OCI-LY3 (cell line): ENCODE data around the gene TSPOAP1.

Source experiments
- H2AFZ ChIP-seq: fragments of 200-600, 300-600 bp; shearing (Covaris generic); 2 replicates; pipeline ENCODE4 v1.6.0; 2014; ENCODE audit warnings: antibody characterized with exemption, low read depth, low read length
- H3K27ac ChIP-seq: fragments of 200-600, 300-600 bp; sonication (generic); 2 replicates; pipeline ENCODE4 v1.5.1; 2014; ENCODE audit warnings: mild to moderate bottlenecking, low read length, moderate library complexity, mixed read lengths
- H3K27me3 ChIP-seq: fragments of 200-600, 300-600 bp; sonication (generic); 2 replicates; pipeline ENCODE4 v1.6.1; 2014; ENCODE audit warnings: low read depth, low read length, mixed read lengths
- H3K36me3 ChIP-seq: fragments of 200-600, 300-600 bp; sonication (generic); replicated peaks from 2 replicates; pipeline ENCODE3; 2014; ENCODE audit warnings: low read depth, low read length, mixed read lengths
- H3K4me1 ChIP-seq: fragments of 300-600, 200-600 bp; sonication (generic); 2 replicates; pipeline ENCODE4 v1.6.1; 2014; ENCODE audit warnings: low read length, mixed read lengths
- H3K4me2 ChIP-seq: fragments of 200-600, 300-600 bp; sonication (generic); 2 replicates; pipeline ENCODE4 v1.6.1; 2014; ENCODE audit warnings: low read length, mixed read lengths
- H3K4me3 ChIP-seq: fragments of 300-600, 200-600 bp; sonication (generic); 2 replicates; pipeline ENCODE4 v1.5.1; 2014; ENCODE audit warnings: antibody characterized with exemption, mild to moderate bottlenecking, low read length, moderate library complexity
- H3K79me2 ChIP-seq: fragments of 300-600, 200-600 bp; shearing (Covaris generic); 2 replicates; pipeline ENCODE4 v1.6.1; 2014; ENCODE audit warnings: mild to moderate bottlenecking, low read length, mixed read lengths
- H3K9ac ChIP-seq: fragments of 300-600, 200-600 bp; shearing (Covaris generic); 2 replicates; pipeline ENCODE4 v1.6.0; 2014; ENCODE audit warnings: mild to moderate bottlenecking, low read length, moderate library complexity
- H3K9me3 ChIP-seq: fragments of 200-600, 300-600 bp; shearing (Covaris generic); 2 replicates; pipeline ENCODE4 v1.6.1; 2014; ENCODE audit warnings: low read length, mixed read lengths; ENCODE audit not compliant: insufficient read depth
- H4K20me1 ChIP-seq: fragments of 200-600, 300-600 bp; sonication (generic); 2 replicates; pipeline ENCODE4 v1.6.1; 2016; ENCODE audit warnings: low read length, mixed read lengths; ENCODE audit not compliant: insufficient read depth
- CTCF ChIP-seq: fragments of 200-600, 300-600 bp; sonication (generic); IDR thresholded peaks from 2 replicates; pipeline ENCODE4 v1.5.1; 2014; ENCODE audit warnings: antibody characterized with exemption, low read length, low read depth
- EZH2phosphoT487 ChIP-seq: fragments of 200-600 bp; shearing (Covaris generic); IDR thresholded peaks from 2 replicates; pipeline ENCODE4 v1.6.1; 2018; ENCODE audit warnings: antibody characterized with exemption, mixed run types, low read depth

The TSPOAP1 gene

DNA sequence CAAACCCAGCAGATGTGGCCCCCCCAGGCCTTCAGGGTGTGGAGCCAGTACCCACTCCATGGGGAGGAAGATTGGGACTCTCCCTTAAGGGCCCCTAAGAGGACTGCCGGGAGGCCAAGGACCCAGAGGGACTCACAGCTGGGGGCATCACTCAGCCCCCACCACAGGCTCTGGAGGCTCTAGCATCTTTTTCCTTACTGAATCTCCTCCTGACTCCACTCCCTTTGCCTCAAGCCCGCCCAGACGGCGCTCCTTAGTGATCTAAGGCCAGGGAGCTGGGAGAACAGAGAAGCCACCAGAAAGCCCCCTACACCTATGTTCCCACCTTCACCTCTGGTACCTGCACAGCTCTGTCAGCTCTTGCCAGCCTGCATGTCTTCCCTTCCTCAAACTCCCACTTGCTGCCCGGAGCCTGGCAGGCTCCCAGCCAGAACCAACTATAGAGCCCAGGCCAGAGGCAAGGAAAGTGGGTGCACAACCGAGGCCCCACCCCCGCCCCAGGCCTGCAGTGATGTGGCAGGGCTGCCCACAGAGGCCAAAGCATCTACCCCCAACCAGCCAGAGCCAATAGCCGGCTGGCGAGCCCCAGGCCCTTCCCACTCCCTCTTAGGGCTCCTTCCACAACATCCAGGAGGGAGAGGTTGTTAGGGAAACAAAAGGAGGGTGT lies 25.5 kb downstream of the TSPOAP1 start:
- Histone ChIP-seq H3K27ac (no peak overlapping the region), H3K4me2 (no peak overlapping the region), H3K27me3 (peaks cover 9% of the 10 kb centered on the region; the same call in 1 of the 2 replicates), H4K20me1 (no peaks in the 10 kb centered on the region), H3K9ac (no peak overlapping the region), H2AFZ (no peak overlapping the region), H3K4me1 (peaks cover 7% of the 10 kb centered on the region), H3K79me2 (no peaks in the 10 kb centered on the region), H3K4me3 (no peak overlapping the region), H3K36me3 (peaks cover 4% of the 10 kb centered on the region), H3K9me3 (no peaks in the 10 kb centered on the region)
- TF ChIP-seq EZH2phosphoT487 (no peak), CTCF (no peak)

- H3K4me2 ChIP-seq = no peak overlapping the region
- H3K27ac ChIP-seq = no peak overlapping the region
- TF ChIP-seq CTCF = no peak
- TF ChIP-seq EZH2phosphoT487 = no peak
- H2AFZ ChIP-seq = no peak overlapping the region
- H3K9me3 ChIP-seq = no peaks in the 10 kb centered on the region
- no peaks in the 10 kb centered on the region for H3K79me2 ChIP-seq
- H3K9ac ChIP-seq = no peak overlapping the region
- peaks cover 3% of the 10 kb centered on the region for H3K36me3 ChIP-seq
- H3K4me3 ChIP-seq = no peak overlapping the region
- no peaks in the 10 kb centered on the region for H4K20me1 ChIP-seq
- peaks cover 11% of the 10 kb centered on the region; the same call in 1 of the 2 replicates for H3K27me3 ChIP-seq
- peaks cover 7% of the 10 kb centered on the region for H3K4me1 ChIP-seq
These were observed 26.2 kb downstream of the TSPOAP1 start for GRCh38 chr17:58302171-58302918.

DNA sequence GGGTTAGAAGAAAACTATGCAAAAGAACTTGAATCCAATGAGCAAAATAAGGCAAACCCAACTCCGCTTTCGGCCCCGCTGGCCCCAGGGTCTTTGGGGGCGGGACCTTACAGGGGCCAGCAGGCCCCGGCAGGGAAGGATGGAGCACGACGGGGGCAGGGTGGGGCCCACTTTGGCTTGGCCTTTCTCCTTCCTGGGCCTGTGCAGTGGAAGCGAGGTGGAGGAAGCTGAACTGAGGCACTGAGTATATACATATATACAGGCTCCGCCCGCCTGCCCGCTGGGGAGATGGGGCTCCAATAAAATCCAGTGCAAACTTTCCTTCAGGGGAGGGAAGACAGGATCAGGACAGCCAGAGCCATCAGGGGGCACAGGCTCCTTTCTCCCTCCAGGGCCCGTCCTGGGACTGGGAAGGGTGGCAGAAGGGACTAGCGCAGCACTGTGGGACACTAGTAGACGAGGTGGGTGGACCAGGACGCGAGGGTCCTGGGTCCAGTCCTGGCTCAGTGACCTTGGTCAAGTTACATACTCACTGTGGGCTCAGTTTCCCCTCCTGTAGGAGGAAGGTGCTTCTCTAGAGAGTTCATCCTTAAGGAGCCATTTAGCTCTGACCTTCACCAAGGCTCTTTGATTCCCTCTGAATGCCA lies 27.0 kb downstream of the TSPOAP1 start:
- Histone ChIP-seq H3K4me3 (no peak overlapping the region), H3K27me3 (peaks cover 11% of the 10 kb centered on the region; the same call in 1 of the 2 replicates), H4K20me1 (no peaks in the 10 kb centered on the region), H3K27ac (no peak overlapping the region), H3K9me3 (no peaks in the 10 kb centered on the region), H3K36me3 (peaks cover 3% of the 10 kb centered on the region), H3K4me2 (no peak overlapping the region), H3K4me1 (peaks cover 7% of the 10 kb centered on the region), H2AFZ (no peak overlapping the region), H3K79me2 (no peaks in the 10 kb centered on the region), H3K9ac (no peak overlapping the region)
- TF ChIP-seq CTCF (no peak), EZH2phosphoT487 (no peak)

DNA sequence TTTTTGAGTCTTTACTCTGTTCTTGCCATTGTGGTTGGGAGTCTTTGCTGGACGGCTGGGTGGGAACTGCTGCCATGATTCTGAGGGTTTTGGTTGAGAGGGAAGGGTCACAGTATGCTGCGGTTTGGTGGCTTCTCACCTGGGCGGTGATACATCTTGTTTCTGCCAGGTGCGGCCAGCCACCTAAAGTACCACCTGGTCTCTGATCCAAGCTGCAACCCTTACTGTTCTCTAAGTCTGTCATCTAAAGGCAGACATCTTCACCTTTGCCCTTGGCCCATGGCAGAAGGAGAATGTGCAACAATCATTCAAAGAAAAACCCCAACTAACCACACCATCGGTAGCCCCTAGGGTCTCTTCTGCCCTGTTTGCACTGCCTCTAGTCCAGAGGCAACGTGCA lies 28.3 kb downstream of the TSPOAP1 start:
- H3K27ac ChIP-seq = no peak overlapping the region
- TF ChIP-seq EZH2phosphoT487 = no peak
- no peak for TF ChIP-seq CTCF
- peaks cover 3% of the 10 kb centered on the region for H3K36me3 ChIP-seq

More for the DNA sequence above, 28.3 kb downstream of the TSPOAP1 start:
- Histone ChIP-seq H2AFZ (no peak overlapping the region), H3K79me2 (no peaks in the 10 kb centered on the region), H3K9ac (no peak overlapping the region), H4K20me1 (no peaks in the 10 kb centered on the region), H3K4me3 (no peak overlapping the region), H3K4me1 (peaks cover 7% of the 10 kb centered on the region), H3K9me3 (no peaks in the 10 kb centered on the region), H3K4me2 (no peak overlapping the region), H3K27me3 (peaks cover 11% of the 10 kb centered on the region; the same call in 1 of the 2 replicates)
